Skeletal muscle satellite cell (primary cell): ENCODE measurements around the gene DPP6.

Experiments
- H3K27me3 ChIP-seq: 2 replicates; pipeline ENCODE4 v1.7.0; 2013; ENCODE audit warnings: low read length; ENCODE audit not compliant: control insufficient read depth, insufficient read depth
- H3K36me3 ChIP-seq: 2 replicates; pipeline ENCODE4 v1.7.0; 2013; ENCODE audit warnings: mild to moderate bottlenecking, control low read depth, low read length; ENCODE audit not compliant: insufficient read depth
- H3K4me1 ChIP-seq: 2 replicates; pipeline ENCODE4 v1.7.0; 2013; ENCODE audit warnings: low read length; ENCODE audit not compliant: control insufficient read depth, insufficient read depth
- H3K4me2 ChIP-seq: 2 replicates; pipeline ENCODE4 v1.7.0; 2013; ENCODE audit warnings: mild to moderate bottlenecking, low read length
- H3K4me3 ChIP-seq: 2 replicates; pipeline ENCODE4 v1.7.0; 2013; ENCODE audit warnings: low read length
- H3K9ac ChIP-seq: 2 replicates; pipeline ENCODE4 v1.7.0; 2013; ENCODE audit warnings: mild to moderate bottlenecking, low read depth, low read length, moderate library complexity
- H3K9me3 ChIP-seq: replicated peaks from 2 replicates; pipeline ENCODE4 v1.7.0; 2013; ENCODE audit warnings: mild to moderate bottlenecking, control low read depth, low read length

The DPP6 gene

DNA sequence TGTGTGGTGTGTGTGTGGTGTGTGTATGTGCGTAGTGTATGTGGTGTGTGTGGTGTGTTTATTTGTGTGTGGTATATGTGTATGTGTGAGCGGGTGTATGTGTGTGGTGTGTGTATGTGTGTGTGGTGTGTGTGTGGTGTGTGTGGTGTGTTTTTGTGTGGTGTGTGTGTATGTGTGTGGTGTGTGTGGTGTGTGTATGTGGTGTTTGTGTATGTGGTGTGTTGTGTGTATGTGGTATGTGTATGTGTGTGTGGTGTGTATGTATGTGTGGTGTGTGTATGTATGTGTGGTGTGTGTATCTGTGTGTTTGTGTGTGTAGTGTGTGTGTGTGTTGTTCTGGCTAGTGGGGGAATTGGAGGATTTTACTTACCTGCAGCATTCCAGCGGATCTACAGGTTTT is 523.3 kb downstream of the DPP6 start:
- Histone ChIP-seq H3K4me3 (no peak overlapping the region), H3K9me3 (peaks cover 15% of the 10 kb centered on the region), H3K9ac (no peak overlapping the region), H3K4me1 (no peaks in the 10 kb centered on the region), H3K4me2 (no peak overlapping the region), H3K36me3 (no peaks in the 10 kb centered on the region), H3K27me3 (no peaks in the 10 kb centered on the region)

GRCh38 chr7:154576604-154577003 is 524.4 kb downstream of the DPP6 start:
- H3K4me3 ChIP-seq, result no peak overlapping the region
- H3K27me3 ChIP-seq, result no peaks in the 10 kb centered on the region
- no peak overlapping the region for H3K4me2 ChIP-seq
- no peak overlapping the region for H3K9ac ChIP-seq
- no peaks in the 10 kb centered on the region for H3K4me1 ChIP-seq
- no peaks in the 10 kb centered on the region for H3K36me3 ChIP-seq
- H3K9me3 ChIP-seq, result peaks cover 23% of the 10 kb centered on the region

GRCh38 chr7:154577141-154577873 is 525.1 kb downstream of the DPP6 start:
- H3K9me3 ChIP-seq, result peaks cover 23% of the 10 kb centered on the region
- H3K27me3 ChIP-seq, result no peaks in the 10 kb centered on the region
- no peak overlapping the region for H3K9ac ChIP-seq
- H3K4me3 ChIP-seq, result no peak overlapping the region
- no peaks in the 10 kb centered on the region for H3K36me3 ChIP-seq
- H3K4me2 ChIP-seq, result no peak overlapping the region
- H3K4me1 ChIP-seq, result no peaks in the 10 kb centered on the region

DNA sequence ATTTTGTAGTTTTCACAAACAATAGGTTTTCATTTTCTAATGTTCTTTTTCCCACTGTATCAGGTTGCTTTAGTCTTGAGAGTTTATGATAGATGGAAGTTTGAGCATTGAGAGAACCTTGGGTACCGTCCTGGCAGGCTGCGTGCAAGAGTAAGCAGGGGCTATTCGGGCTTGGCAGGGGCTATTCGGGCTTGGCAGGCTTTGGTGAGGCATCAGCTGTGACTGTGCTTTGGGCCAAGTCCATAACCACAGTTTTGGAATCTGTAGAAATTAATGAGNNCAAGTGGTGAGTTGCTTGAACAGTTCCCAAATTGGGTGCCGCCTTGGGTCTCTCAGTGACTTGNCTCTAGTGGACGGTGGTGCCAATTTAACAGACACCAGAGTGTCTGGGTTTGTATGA is 526.1 kb downstream of the DPP6 start:
- Histone ChIP-seq H3K27me3 (no peaks in the 10 kb centered on the region), H3K36me3 (no peaks in the 10 kb centered on the region), H3K4me1 (no peaks in the 10 kb centered on the region), H3K4me2 (no peak overlapping the region), H3K9ac (no peak overlapping the region), H3K4me3 (no peak overlapping the region), H3K9me3 (peaks cover 23% of the 10 kb centered on the region)

DNA sequence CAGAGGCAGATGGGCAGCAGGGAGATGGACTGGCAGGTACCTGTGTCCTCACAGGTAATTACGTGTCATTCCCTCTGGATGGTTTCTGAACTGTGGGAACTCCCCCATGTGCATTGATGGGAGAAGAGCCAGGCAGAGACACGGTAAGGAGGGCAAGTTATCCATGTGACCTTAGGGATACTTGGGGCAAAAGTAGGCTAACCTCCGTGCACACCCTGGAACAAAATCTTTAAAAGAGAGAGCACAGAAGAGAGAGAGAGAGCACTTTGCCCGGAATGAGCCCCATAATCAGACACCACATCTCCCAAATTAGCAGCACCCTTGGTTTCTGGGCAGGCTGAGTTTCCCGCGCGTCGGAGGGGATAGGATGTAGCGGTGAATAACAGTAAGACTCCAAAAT is 527.5 kb downstream of the DPP6 start:
- H3K27me3 ChIP-seq, result no peaks in the 10 kb centered on the region
- H3K4me1 ChIP-seq, result no peaks in the 10 kb centered on the region
- no peak overlapping the region for H3K4me2 ChIP-seq
- peaks cover 24% of the 10 kb centered on the region for H3K9me3 ChIP-seq
- no peaks in the 10 kb centered on the region for H3K36me3 ChIP-seq
- H3K9ac ChIP-seq, result no peak overlapping the region
- H3K4me3 ChIP-seq, result no peak overlapping the region

DNA sequence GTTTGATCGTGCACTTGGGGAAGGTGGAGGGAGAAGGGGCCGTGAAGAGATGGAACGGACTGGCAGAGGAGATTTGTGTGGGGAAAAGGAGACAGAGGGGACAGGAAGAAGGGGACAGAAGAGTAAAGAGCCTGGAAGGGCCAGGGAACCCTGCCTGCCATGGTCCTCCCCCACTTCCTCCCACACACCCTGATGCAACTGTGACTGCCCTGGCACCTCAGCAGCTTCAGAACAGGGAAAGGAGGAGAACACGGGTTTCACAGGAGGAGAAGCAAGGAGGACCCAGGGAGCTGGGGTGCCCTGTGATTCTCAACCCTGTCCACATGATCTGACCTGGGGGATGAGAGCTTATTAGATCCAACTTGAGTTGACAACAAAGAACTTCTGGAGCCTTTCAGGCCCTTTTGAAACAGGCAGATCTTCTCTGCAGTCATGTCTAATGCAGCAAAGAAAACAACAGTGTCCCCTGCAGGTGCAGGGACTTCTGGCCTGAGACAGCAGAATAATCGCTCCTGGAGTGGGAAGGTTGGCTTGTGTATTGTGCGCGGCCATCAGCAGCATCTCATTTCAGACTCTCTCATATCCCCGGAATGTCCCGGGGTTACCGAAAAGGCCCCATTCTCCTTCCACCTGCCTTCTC is 529.2 kb downstream of the DPP6 start:
- Histone ChIP-seq H3K9ac (no peak overlapping the region), H3K4me1 (no peaks in the 10 kb centered on the region), H3K27me3 (no peaks in the 10 kb centered on the region), H3K4me3 (no peak overlapping the region), H3K36me3 (no peaks in the 10 kb centered on the region), H3K9me3 (peaks cover 19% of the 10 kb centered on the region), H3K4me2 (no peak overlapping the region)

GRCh38 chr7:154583454-154583853 is 531.3 kb downstream of the DPP6 start:
- no peak overlapping the region for H3K4me3 ChIP-seq
- H3K36me3 ChIP-seq, result no peaks in the 10 kb centered on the region
- no peak overlapping the region for H3K9ac ChIP-seq
- peaks cover 31% of the 10 kb centered on the region for H3K9me3 ChIP-seq
- no peak overlapping the region for H3K4me2 ChIP-seq
- H3K27me3 ChIP-seq, result no peaks in the 10 kb centered on the region
- H3K4me1 ChIP-seq, result no peaks in the 10 kb centered on the region

GRCh38 chr7:154584352-154585252 is 532.4 kb downstream of the DPP6 start:
- Histone ChIP-seq H3K9me3 (peaks cover 29% of the 10 kb centered on the region), H3K4me2 (no peak overlapping the region), H3K36me3 (no peaks in the 10 kb centered on the region), H3K4me3 (no peak overlapping the region), H3K4me1 (no peaks in the 10 kb centered on the region), H3K27me3 (no peaks in the 10 kb centered on the region), H3K9ac (no peak overlapping the region)

DNA sequence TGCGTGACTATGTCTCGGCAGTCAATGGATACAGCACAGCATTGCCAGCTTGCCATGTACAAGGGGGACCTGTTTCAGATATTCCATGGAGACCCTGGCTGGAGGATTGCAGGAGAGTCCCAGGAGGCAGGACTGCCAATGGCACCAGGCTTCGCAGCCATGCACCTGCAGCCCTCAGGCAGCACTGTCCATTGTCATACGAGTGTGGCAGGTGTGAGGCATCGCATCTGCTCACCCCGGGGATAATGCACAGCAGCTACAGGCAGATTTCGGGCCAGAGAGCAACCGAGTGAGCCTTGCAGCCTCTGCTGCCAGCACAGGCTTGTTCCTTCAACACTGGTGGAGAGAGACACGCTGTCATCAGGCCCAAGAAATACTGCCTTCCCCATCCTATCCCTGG is 535.6 kb downstream of the DPP6 start:
- Histone ChIP-seq H3K9me3 (peaks cover 26% of the 10 kb centered on the region), H3K9ac (no peak overlapping the region), H3K4me3 (no peak overlapping the region), H3K27me3 (no peaks in the 10 kb centered on the region), H3K36me3 (no peaks in the 10 kb centered on the region), H3K4me2 (no peak overlapping the region), H3K4me1 (no peaks in the 10 kb centered on the region)

GRCh38 chr7:154591544-154591943 is 539.3 kb downstream of the DPP6 start:
- Histone ChIP-seq H3K27me3 (no peaks in the 10 kb centered on the region), H3K9ac (no peak overlapping the region), H3K9me3 (peaks cover 39% of the 10 kb centered on the region), H3K4me3 (no peak overlapping the region), H3K4me2 (no peak overlapping the region), H3K36me3 (no peaks in the 10 kb centered on the region), H3K4me1 (no peaks in the 10 kb centered on the region)

- no peak overlapping the region for H3K4me3 ChIP-seq
- H3K27me3 ChIP-seq, result no peaks in the 10 kb centered on the region
- H3K9me3 ChIP-seq, result peaks cover 37% of the 10 kb centered on the region
- no peak overlapping the region for H3K9ac ChIP-seq
- no peaks in the 10 kb centered on the region for H3K4me1 ChIP-seq
- H3K4me2 ChIP-seq, result no peak overlapping the region
- H3K36me3 ChIP-seq, result no peaks in the 10 kb centered on the region
These were observed 540.2 kb downstream of the DPP6 start for GRCh38 chr7:154592388-154592787.
